H9 (cell line): ENCODE results near the gene KCNH1. TPM values are rescaled to one million over a fixed set of nuclear protein-coding genes. Genes with fewer than 3 reads are reported as not detected.

ENCODE experiments used
- DNase-seq: peaks from one replicate; pipeline ENCODE4 v3.0.0-alpha.2; 2017
- H2AFZ ChIP-seq: one replicate; pipeline ENCODE4 v1.6.1; 2013; ENCODE audit warnings: mild to moderate bottlenecking, low read length, control low read depth, moderate library complexity
- H2AK5ac ChIP-seq: 2 replicates; pipeline ENCODE4 v1.6.1; 2013; ENCODE audit warnings: low read length, control low read depth, mixed read lengths; ENCODE audit not compliant: insufficient read length
- H2BK120ac ChIP-seq: one replicate; pipeline ENCODE4 v1.6.1; 2013; ENCODE audit warnings: low read depth, mild to moderate bottlenecking, low read length, control low read depth, inconsistent platforms; ENCODE audit not compliant: poor library complexity, severe bottlenecking
- H2BK12ac ChIP-seq: 2 replicates; pipeline ENCODE4 v1.6.1; 2013; ENCODE audit warnings: low read length, control low read depth, mixed read lengths, low read depth; ENCODE audit not compliant: insufficient read length
- H2BK15ac ChIP-seq: 2 replicates; pipeline ENCODE4 v1.6.1; 2013; ENCODE audit warnings: low read depth, low read length, control low read depth
- H2BK20ac ChIP-seq: one replicate; pipeline ENCODE4 v1.6.1; 2013; ENCODE audit warnings: low read depth, mild to moderate bottlenecking, low read length, control low read depth, inconsistent platforms; ENCODE audit not compliant: poor library complexity, severe bottlenecking
- H2BK5ac ChIP-seq: 2 replicates; pipeline ENCODE4 v1.6.1; 2013; ENCODE audit warnings: low read length, control low read depth, mixed read lengths; ENCODE audit not compliant: insufficient read length
- H3K14ac ChIP-seq: 2 replicates; pipeline ENCODE4 v1.6.1; 2013; ENCODE audit warnings: low read length, control low read depth; ENCODE audit not compliant: insufficient read depth
- H3K18ac ChIP-seq: 2 replicates; pipeline ENCODE4 v1.6.1; 2013; ENCODE audit warnings: low read depth, mild to moderate bottlenecking, mixed read lengths, low read length, control low read depth; ENCODE audit not compliant: insufficient read length
- H3K23ac ChIP-seq: 2 replicates; pipeline ENCODE4 v1.6.1; 2013; ENCODE audit warnings: low read length, control low read depth, mixed read lengths, low read depth; ENCODE audit not compliant: insufficient read length
- H3K23me2 ChIP-seq: 2 replicates; pipeline ENCODE4 v1.6.1; 2013; ENCODE audit warnings: low read depth, mild to moderate bottlenecking, mixed read lengths, low read length, control low read depth; ENCODE audit not compliant: insufficient read length, poor library complexity, severe bottlenecking
- H3K27ac ChIP-seq: 2 replicates; pipeline ENCODE4 v1.5.1; 2013; ENCODE audit warnings: low read length, control low read depth, mixed read lengths, low read depth; ENCODE audit not compliant: insufficient read length
- H3K27me3 ChIP-seq: 2 replicates; pipeline ENCODE4 v1.6.1; 2013; ENCODE audit warnings: low read length, control low read depth, inconsistent platforms; ENCODE audit not compliant: insufficient read depth
- H3K4ac ChIP-seq: 2 replicates; pipeline ENCODE4 v1.6.1; 2013; ENCODE audit warnings: low read depth, mild to moderate bottlenecking, control low read depth, inconsistent platforms, low read length, moderate library complexity
- H3K4me1 ChIP-seq: 2 replicates; pipeline ENCODE4 v1.6.1; 2013; ENCODE audit warnings: low read length, control low read depth, inconsistent platforms; ENCODE audit not compliant: insufficient read depth
- H3K4me2 ChIP-seq: 2 replicates; pipeline ENCODE4 v1.6.1; 2013; ENCODE audit warnings: low read length, control low read depth, mixed read lengths; ENCODE audit not compliant: insufficient read length, insufficient read depth
- H3K56ac ChIP-seq: 2 replicates; pipeline ENCODE4 v1.6.1; 2013; ENCODE audit warnings: low read depth, mild to moderate bottlenecking, mixed read lengths, low read length, control low read depth; ENCODE audit not compliant: insufficient read length
- H3K79me1 ChIP-seq: 2 replicates; pipeline ENCODE4 v1.6.1; 2013; ENCODE audit warnings: low read depth, mild to moderate bottlenecking, moderate library complexity, low read length, control low read depth, inconsistent platforms; ENCODE audit not compliant: insufficient read depth, poor library complexity, severe bottlenecking
- H3K79me2 ChIP-seq: 2 replicates; pipeline ENCODE4 v1.6.1; 2013; ENCODE audit warnings: low read length, control low read depth, inconsistent platforms; ENCODE audit not compliant: insufficient read depth
- H3K9ac ChIP-seq: 2 replicates; pipeline ENCODE4 v1.6.1; 2013; ENCODE audit warnings: low read length, control low read depth, mixed read lengths; ENCODE audit not compliant: insufficient read length; ENCODE audit errors: extremely low read depth
- H3K9me3 ChIP-seq: one replicate; pipeline ENCODE4 v1.6.1; 2013; ENCODE audit warnings: low read depth, low read length, inconsistent platforms; ENCODE audit not compliant: control insufficient read depth
- H3T11ph ChIP-seq: one replicate; pipeline ENCODE4 v1.6.1; 2013; ENCODE audit warnings: mild to moderate bottlenecking, low read length, control low read depth, inconsistent platforms
- H4K20me1 ChIP-seq: one replicate; pipeline ENCODE4 v1.6.1; 2013; ENCODE audit not compliant: control insufficient read depth, insufficient read length, insufficient read depth
- H4K5ac ChIP-seq: 2 replicates; pipeline ENCODE4 v1.6.1; 2013; ENCODE audit warnings: low read depth, mild to moderate bottlenecking, mixed read lengths, low read length, control low read depth; ENCODE audit not compliant: insufficient read length
- H4K8ac ChIP-seq: replicated peaks from 2 replicates; pipeline ENCODE4 v1.6.1; 2013; ENCODE audit warnings: low read length, control low read depth, mixed read lengths, low read depth; ENCODE audit not compliant: insufficient read length
- H4K91ac ChIP-seq: 2 replicates; pipeline ENCODE4 v1.6.1; 2013; ENCODE audit warnings: low read depth, mild to moderate bottlenecking, moderate library complexity, mixed read lengths, low read length, control low read depth; ENCODE audit not compliant: insufficient read length
- H3K27ac Mint-ChIP-seq, 3 experiments: 2 replicates in 2 of 3; 3 replicates in 1 of 3; pipeline ENCODE4 v1.8.0; 2020 to 2021; ENCODE audit warnings: mixed read lengths in 3 of 3, mild to moderate bottlenecking in 1 of 3, moderate library complexity in 1 of 3
- H3K27me3 Mint-ChIP-seq: 2 replicates; pipeline ENCODE4 v1.8.0; 2021; ENCODE audit warnings: low read depth, mild to moderate bottlenecking, moderate library complexity, mixed read lengths
- H3K36me3 Mint-ChIP-seq, 3 experiments: 2 replicates in 2 of 3; 3 replicates in 1 of 3; pipeline ENCODE4 v1.8.0; 2020 to 2021; ENCODE audit warnings: low read depth in 3 of 3, mixed read lengths in 3 of 3; ENCODE audit not compliant: insufficient read depth in 1 of 3
- H3K4me1 Mint-ChIP-seq, 2 experiments: 2 replicates each; pipeline ENCODE4 v1.8.0; 2020; ENCODE audit warnings: mixed read lengths in 2 of 2
- H3K4me3 Mint-ChIP-seq, 2 experiments: 2 replicates in 1 of 2; 3 replicates in 1 of 2; pipeline ENCODE4 v1.8.0; 2020 to 2021; ENCODE audit warnings: mild to moderate bottlenecking in 2 of 2, mixed read lengths in 2 of 2, moderate library complexity in 1 of 2
- H3K9me3 Mint-ChIP-seq, 2 experiments: 2 replicates in 1 of 2; 3 replicates in 1 of 2; pipeline ENCODE4 v1.8.0; 2020; ENCODE audit warnings: mild to moderate bottlenecking in 2 of 2, mixed read lengths in 2 of 2, moderate library complexity in 1 of 2
- CTCF ChIP-seq: fragments of 200-600 bp; sonication (generic); conservative IDR thresholded peaks from 3 replicates; pipeline ENCODE4 v1.8.0; 2021; ENCODE audit warnings: antibody characterized with exemption, mild to moderate bottlenecking
- WGBS: extraction: QIAGEN DNeasy Blood & Tissue Kit; methylation state at CpG from one replicate; pipeline ENCODE4 v1.1.7; 2013; ENCODE audit warnings: missing lambda C conversion rate, low lambda C conversion rate, mixed read lengths; ENCODE audit not compliant: insufficient read length; ENCODE audit errors: extremely low coverage; 5-methylcytosine and 5-hydroxymethylcytosine counted together
- total RNA-seq: library from RNA; stranded (reverse); gene quantifications from 2 replicates; pipeline ENCODE4 v1.2.1, GENCODE V29; 2021

The KCNH1 gene
- total RNA-seq, 1 experiment from 2014 or later, result 0.11 TPM

DNA sequence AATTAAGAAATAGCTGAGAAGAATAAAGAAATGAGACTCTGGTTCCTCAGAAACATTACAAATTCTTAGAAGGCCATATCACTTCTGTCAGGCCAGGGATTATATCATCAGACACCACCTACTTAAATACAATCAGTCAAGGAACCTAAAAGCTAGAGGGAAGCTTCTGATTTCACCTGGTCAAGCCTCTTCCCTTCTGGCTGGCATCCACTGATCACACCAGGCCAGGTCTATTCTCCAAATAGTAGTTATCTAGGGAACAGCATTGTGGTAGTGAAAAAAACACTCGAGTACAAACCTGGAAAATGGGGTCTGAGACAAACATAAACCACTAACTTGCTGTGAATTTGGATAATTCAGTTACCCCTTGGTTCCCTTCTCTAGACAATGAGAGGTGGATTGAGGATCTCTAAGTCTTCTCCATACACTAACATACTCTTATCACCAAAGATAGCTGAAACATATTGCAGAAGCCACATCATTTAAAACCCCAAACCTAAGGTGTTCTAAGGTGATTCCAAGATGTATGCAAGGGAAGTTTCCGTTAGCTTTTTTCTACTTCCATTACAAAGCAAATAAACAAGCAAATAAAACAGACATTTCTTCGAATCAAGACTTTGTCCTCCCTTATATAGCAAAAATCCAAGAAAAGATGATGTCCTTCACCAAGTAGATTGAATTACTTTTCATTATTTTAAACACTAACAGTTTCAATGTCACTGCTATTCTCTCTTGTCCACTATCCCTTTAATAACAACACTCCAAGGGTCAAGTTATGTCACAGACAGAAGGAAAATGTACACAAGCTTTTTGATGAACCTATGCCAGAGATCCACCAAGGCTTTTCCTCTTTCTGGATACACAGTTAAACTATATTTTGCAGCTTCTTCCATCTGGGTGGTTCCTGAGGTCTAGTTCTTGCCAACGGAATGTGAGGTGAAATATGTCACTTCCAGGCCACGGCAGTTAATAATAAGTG, 212.9 kb downstream of the KCNH1 start:
- no CpG with 5 or more reads among the region's 5 CpGs for WGBS
- Histone ChIP-seq H4K91ac (no peak overlapping the region), H3K27me3 (no peaks in the 10 kb centered on the region), H3K23me2 (no peaks in the 10 kb centered on the region), H4K5ac (no peak overlapping the region), H3K14ac (no peak overlapping the region), H2BK5ac (no peak overlapping the region), H2AFZ (no peak overlapping the region), H3K9ac (no peak overlapping the region), H2BK15ac (no peak overlapping the region), H3K56ac (no peak overlapping the region), H3K4me1 (no peaks in the 10 kb centered on the region), H3K79me2 (no peaks in the 10 kb centered on the region), H2BK20ac (no peak overlapping the region), H4K8ac (no peak overlapping the region), H3K27ac (no peak overlapping the region), H2BK12ac (no peak overlapping the region), H3K23ac (no peak overlapping the region), H4K20me1 (no peaks in the 10 kb centered on the region), H2AK5ac (no peak overlapping the region), H3K9me3 (no peaks in the 10 kb centered on the region), H3K4ac (no peak overlapping the region), H3K4me2 (no peak overlapping the region), H3K18ac (no peak overlapping the region), H2BK120ac (no peak overlapping the region), H3T11ph (no peak overlapping the region), H3K79me1 (no peaks in the 10 kb centered on the region)
- H3K27ac Mint-ChIP-seq, result no peak overlapping the region
- peaks cover 9 to 11% of the 10 kb centered on the region in 2 experiments; a peak in 2 of 4 replicates for H3K4me1 Mint-ChIP-seq
- H3K4me3 Mint-ChIP-seq, result no peak overlapping the region
- no peaks in the 10 kb centered on the region for H3K27me3 Mint-ChIP-seq
- no peak for TF ChIP-seq CTCF
- peaks cover 0 to under 1% (median 0%) of the 10 kb centered on the region in 3 experiments; a peak in 1 of 7 replicates for H3K36me3 Mint-ChIP-seq
- DNase-seq, result no peak
- H3K9me3 Mint-ChIP-seq, result no peaks in the 10 kb centered on the region
